Measurements from ENCODE around the gene GANC.

GANC gene

GRCh38 chr15:42352401-42352800 lies 79.4 kb downstream of the GANC start:
- no peak for DNase-seq

- no peak for DNase-seq
Measured at GRCh38 chr15:42353061-42353460, 80.1 kb downstream of the GANC start.

GRCh38 chr15:42354824-42355223 lies 81.8 kb downstream of the GANC start:
- DNase-seq: no peak

DNA sequence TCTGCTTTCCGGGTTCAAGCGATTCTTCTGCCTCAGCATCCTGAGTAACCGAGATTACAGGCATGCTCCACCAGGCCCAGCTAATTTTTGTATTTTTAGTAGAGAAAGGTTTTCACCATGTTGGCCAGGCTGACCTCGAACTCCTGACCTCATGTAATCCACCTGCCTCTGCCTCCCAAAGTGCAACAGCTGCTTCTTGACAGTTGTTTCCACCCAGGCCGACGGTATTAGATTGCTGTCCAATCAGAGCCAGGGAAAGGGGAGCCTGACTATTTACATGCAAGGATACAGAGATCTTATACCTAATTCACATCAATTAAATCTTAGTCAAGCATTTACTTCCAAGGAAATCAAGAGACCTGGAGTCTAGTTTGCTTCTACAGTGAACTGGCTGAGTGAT lies 82.3 kb downstream of the GANC start:
- no peak for DNase-seq

DNA sequence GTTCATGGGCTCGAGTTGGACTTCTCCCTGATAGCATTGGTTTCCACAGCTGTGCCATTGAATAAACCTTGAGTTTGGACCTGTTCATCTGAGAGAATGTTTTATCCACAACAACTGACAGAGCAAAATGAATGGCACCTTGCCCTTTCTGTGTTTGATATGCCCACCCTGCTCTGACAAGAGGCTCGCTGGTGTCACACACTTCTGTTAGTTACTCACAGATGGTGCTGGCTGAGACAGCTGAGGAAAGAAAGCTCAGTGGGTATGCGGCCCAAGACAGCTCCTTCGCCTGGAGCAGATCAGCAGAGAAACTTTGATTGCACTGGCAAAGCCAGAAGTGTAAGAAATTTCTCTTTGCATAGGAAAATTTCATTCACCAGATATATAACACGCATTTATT lies 83.8 kb downstream of the GANC start:
- no peak for DNase-seq

DNA sequence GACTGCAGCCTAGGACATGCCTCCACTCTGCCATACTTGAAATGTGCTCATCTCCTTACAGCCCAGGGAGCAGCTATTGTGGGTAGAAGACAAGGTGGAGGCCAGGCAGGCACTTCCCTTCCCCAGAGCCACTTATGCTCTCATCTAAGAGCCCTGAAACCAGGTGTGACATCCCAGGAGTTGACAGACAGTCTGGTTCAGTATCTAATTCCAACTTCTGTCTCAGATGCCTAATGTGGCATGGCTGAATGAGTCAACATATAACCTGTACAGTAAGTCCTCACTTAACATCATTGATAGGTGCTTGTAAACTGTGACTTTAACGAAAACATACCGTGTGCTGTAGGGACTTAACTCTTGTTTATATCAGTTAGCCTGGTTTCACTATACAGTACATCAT lies 85.1 kb downstream of the GANC start:
- no peak for DNase-seq

DNA sequence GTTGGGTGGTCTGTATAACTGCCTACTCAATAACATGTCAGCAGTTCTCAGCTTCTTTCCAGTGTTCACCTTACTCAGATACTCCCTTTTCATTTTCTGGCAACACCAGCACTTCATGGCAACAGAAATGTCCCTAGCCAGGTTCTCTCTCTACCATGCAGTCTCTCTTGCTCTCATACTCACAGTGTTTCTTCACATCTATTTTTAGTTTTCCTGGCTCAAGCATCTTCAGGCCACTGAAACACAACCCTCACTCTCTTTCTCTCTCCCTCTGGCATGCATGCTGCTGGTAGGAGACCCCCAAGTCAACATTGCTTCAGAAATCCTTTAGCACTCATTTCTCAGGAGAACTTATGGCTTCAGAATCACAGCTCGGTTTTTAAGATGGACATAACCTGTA lies 86.2 kb downstream of the GANC start, which contains the start of gene CAPN3:
CAPN3 (plus strand) TSS at position 253 of the 400 bp plus-strand sequence. CDS start 305 bp downstream, outside the sequence.
- DNase-seq: no peak

DNA sequence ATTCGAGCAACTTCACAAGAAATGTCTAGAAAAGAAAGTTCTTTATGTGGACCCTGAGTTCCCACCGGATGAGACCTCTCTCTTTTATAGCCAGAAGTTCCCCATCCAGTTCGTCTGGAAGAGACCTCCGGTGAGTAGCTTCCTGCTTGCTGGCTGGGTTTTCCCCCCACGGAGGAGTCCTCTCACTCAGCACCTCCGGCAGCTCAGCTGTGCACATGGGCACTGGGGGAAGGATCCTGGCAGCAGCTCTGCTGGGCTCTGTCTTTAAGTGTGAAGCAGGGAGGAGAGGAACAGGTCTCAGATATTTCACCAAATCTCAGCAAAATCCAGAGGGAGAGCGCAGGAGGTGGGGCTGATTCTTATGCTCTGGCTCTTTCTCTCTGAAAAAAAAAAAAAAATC lies 87.0 kb downstream of the GANC start:
- no peak for DNase-seq

DNA sequence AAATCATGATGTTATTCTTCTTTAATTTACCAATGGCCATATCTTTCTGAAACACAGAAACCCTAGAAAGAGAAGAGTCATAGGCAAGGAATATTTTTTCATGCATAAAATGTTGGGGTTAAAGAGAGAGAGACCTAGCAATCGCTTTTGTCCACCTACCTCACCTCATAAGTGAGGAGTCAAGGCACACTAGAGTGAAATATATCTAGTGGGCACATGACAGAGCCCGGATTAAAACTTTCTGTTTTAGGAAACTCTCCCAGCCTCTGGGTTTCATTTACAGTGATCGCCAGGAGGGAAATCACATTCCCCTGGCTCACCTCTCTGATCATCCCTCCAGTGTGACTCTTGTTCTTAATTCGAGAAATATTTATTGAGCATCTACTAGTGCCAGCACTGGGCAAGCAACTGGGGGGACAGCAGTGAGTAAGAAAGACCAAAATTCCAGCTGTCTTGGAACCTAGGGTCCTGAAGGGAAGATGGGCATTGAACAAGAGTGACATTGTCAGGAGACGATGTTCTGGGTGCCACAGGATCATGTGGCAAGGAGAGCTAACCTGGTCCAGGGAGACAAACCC lies 87.6 kb downstream of the GANC start:
- no peak for DNase-seq

GRCh38 chr15:42363487-42363886 lies 90.5 kb downstream of the GANC start:
- DNase-seq: no peak

GRCh38 chr15:42363942-42364341 lies 90.9 kb downstream of the GANC start:
- no peak for DNase-seq

DNA sequence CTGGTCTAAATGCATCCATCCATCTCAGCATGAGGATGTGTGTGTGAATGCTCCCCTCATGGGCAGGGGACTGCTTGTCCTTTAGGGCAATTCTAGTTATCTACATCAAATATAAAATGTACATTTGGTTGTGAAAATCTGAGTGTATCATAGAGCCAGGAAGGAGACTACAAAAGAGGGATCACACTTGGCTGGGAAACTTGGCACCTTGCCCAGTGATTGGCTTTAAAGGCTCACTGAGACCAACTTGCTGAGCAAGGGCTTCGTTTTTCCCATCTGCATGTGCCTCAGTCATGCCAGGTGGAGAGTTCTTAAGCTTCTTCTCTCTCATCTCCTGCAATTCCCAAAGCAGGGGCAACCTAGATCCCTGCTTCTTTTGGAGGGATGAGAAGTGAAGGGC lies 91.5 kb downstream of the GANC start:
- no peak for DNase-seq

DNA sequence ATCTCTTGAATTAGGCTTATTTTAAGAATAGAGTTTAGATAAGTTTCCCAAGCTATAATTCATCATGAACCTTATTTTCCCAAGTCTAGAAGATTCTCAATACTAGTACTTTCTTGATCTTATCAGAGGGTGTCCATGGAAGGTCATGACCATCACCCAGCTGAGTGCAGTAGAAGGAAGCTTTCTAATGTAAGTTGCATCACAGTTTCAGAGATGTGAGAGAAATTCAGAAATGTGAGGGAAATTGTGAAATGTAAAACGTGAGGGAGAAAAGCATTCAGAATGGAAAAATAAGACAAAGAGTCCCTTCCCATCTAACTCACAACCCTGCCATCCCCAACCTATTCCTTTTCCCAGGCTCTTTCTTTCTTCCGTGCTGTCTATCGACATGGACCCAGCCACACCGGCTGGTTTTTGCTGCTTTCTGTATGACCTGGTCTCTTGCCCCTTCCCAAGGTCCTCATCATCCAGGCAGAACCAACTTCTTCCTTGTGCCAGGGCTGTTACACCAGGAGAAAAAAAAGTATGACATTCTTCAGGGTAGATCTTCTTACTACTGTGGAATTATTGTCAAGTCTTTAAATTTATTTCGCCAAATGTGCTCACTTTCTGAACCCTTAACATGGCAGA lies 93.0 kb downstream of the GANC start:
- no peak for DNase-seq

DNA sequence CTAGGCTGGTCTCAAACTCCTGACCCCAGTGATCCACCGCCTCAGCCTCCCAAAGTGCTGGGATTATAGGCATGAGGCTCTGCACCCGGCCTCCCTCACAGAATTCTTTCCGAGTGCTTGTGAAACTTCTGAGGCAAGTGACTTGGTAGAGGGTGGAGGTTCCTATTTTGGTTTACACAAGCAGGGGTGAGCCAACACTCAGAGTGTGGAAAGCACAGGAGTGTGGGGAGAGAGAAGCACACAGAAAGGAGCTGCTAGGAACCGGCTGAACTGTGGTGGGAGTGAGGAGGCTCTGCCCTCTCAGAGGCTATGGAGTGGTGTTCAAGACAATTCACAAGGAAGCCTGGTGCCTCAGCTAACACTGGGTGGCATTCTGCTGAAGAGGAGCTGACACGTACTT lies 94.0 kb downstream of the GANC start:
- DNase-seq: no peak

GRCh38 chr15:42368096-42368495 lies 95.1 kb downstream of the GANC start:
- DNase-seq: no peak

DNA sequence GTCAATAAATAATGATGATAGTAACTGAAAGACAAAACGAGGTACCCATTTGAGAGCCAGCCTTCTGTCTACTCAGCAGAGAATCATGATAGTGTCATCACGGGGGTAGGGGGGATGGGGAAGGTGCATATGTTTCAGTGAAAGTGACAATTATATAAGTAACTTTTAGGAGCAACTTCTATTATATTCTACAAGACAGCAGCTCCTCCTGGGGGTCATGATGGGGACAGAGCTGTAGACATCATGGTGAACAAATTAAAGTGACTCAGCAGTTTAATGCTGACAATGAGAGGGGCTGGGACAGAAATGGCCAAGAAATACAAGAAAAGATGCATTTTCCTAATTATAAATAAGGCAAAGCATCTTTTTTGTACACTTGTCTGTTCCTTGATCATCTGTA lies 98.1 kb downstream of the GANC start:
- no peak for DNase-seq

GRCh38 chr15:42373274-42373673 lies 100.3 kb downstream of the GANC start:
- DNase-seq: no peak

- DNase-seq: no peak
Measured at GRCh38 chr15:42373936-42374335, 100.9 kb downstream of the GANC start.

DNA sequence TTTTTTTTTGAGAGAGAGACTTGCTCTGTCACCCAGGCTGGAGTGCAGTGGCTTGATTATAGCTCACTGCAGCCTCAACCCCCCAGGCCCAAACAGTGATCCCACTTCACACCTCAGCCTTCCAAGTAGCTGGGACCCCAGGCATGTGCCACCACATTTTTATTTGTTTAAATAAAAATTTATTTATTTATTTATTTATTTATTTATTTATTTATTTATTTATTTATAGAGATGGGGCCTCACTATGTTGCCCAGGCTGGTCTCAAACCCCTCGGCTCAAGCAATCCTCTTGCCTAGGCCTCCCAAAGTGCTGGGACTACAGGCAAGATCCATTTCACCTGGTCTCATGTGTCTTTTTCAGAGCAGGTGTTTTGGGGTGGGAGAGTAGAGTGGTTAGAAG lies 101.8 kb downstream of the GANC start:
- DNase-seq: no peak

DNA sequence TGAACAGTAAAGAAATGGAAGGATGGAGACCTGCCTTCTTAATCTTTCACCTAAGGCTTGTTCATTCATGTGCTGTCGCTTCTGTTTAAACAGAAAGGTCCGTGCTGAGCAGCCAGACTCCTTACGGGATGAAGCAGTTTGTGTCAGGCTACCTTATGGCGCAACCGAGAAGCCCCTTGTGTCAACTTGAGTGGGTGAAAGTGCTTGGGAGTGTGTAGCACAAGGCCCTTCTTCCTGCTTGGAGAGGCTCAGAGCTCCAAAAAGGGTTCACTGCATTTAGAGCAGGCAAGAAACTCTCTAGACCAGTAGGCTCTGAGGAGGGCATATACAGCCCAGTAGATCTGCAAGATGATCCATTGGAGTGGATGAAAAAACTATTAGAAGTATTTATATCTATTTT lies 102.3 kb downstream of the GANC start:
- no peak for DNase-seq

- DNase-seq: no peak
Measured at GRCh38 chr15:42375941-42376340, 102.9 kb downstream of the GANC start.

- no peak for DNase-seq
Measured at GRCh38 chr15:42378011-42378410, 105.0 kb downstream of the GANC start.

- DNase-seq: no peak
Measured at GRCh38 chr15:42384597-42384996, 111.6 kb downstream of the GANC start.

- no peak for DNase-seq
Measured at GRCh38 chr15:42385206-42385979, 112.4 kb downstream of the GANC start.
